ENCODE results near the gene FNDC5.

Gene FNDC5

GRCh38 chr1:32897082-32898049, 26.7 kb upstream of the FNDC5 start:
- in situ Hi-C loops (cut with MboI; ENCODE audit: low sequenced_read_pairs), result no loop called here

- in situ Hi-C loops (cut with MboI; ENCODE audit: low sequenced_read_pairs), result no loop called here
Observed at GRCh38 chr1:32896451-32896850, 25.7 kb upstream of the FNDC5 start.

- in situ Hi-C loops (cut with MboI; ENCODE audit: low sequenced_read_pairs), result no loop called here
Observed at GRCh38 chr1:32895325-32896215, 24.9 kb upstream of the FNDC5 start.

- in situ Hi-C loops (cut with MboI; ENCODE audit: low sequenced_read_pairs), result no loop called here
Observed at GRCh38 chr1:32894681-32895080, 24.0 kb upstream of the FNDC5 start.

- in situ Hi-C loops (cut with MboI; ENCODE audit: low sequenced_read_pairs), result no loop called here
Observed at GRCh38 chr1:32894019-32894600, 23.4 kb upstream of the FNDC5 start.

- in situ Hi-C loops (cut with MboI; ENCODE audit: low sequenced_read_pairs), result no loop called here
Observed at GRCh38 chr1:32893198-32894018, 22.7 kb upstream of the FNDC5 start.

- in situ Hi-C loops (cut with MboI; ENCODE audit: low sequenced_read_pairs), result no loop called here
Observed at GRCh38 chr1:32892368-32893197, 21.9 kb upstream of the FNDC5 start.

GRCh38 chr1:32891630-32892029, 20.9 kb upstream of the FNDC5 start:
- in situ Hi-C loops (cut with MboI; ENCODE audit: low sequenced_read_pairs), result no loop called here

- in situ Hi-C loops (cut with MboI; ENCODE audit: low sequenced_read_pairs), result no loop called here
Observed at GRCh38 chr1:32891241-32891570, 20.5 kb upstream of the FNDC5 start.

- in situ Hi-C loops (cut with MboI; ENCODE audit: low sequenced_read_pairs), result no loop called here
Observed at GRCh38 chr1:32890516-32891240, 20.0 kb upstream of the FNDC5 start.

GRCh38 chr1:32889731-32890278, 19.1 kb upstream of the FNDC5 start:
- in situ Hi-C loops (cut with MboI; ENCODE audit: low sequenced_read_pairs), result no loop called here

GRCh38 chr1:32888677-32889420, 18.1 kb upstream of the FNDC5 start:
- in situ Hi-C loops (cut with MboI; ENCODE audit: low sequenced_read_pairs), result no loop called here

GRCh38 chr1:32888134-32888533, 17.4 kb upstream of the FNDC5 start:
- in situ Hi-C loops (cut with MboI; ENCODE audit: low sequenced_read_pairs), result no loop called here

- in situ Hi-C loops (cut with MboI; ENCODE audit: low sequenced_read_pairs), result no loop called here
Observed at GRCh38 chr1:32887623-32888022, 16.9 kb upstream of the FNDC5 start.

- in situ Hi-C loops (cut with MboI; ENCODE audit: low sequenced_read_pairs), result no loop called here
Observed at GRCh38 chr1:32886828-32887414, 16.2 kb upstream of the FNDC5 start.

- in situ Hi-C loops (cut with MboI; ENCODE audit: low sequenced_read_pairs), result no loop called here
Observed at GRCh38 chr1:32886004-32886827, 15.5 kb upstream of the FNDC5 start, which contains the start of gene HPCA. Gene HPCA (plus strand): TSS chr1:32886491. CDS start chr1:32888899, 2,408 bp downstream.

- in situ Hi-C loops (cut with MboI; ENCODE audit: low sequenced_read_pairs), result no loop called here
Observed at GRCh38 chr1:32885676-32886003, 14.9 kb upstream of the FNDC5 start.

Data from HL-60/S4 treated with phorbol 12-myristate 13-acetate at 8.2 ng/mL for 4 days and 3 days (cell line).